GM21737 (cell line): ENCODE results near the gene NKAIN1.

ENCODE experiments used
- ATAC-seq: cut with Tn5 transposase; IDR thresholded peaks from one replicate; pipeline ENCODE4 v1.9.1; 2021; ENCODE audit warnings: mild to moderate bottlenecking, moderate library complexity; ENCODE audit not compliant: unreplicated experiment

Gene NKAIN1

DNA sequence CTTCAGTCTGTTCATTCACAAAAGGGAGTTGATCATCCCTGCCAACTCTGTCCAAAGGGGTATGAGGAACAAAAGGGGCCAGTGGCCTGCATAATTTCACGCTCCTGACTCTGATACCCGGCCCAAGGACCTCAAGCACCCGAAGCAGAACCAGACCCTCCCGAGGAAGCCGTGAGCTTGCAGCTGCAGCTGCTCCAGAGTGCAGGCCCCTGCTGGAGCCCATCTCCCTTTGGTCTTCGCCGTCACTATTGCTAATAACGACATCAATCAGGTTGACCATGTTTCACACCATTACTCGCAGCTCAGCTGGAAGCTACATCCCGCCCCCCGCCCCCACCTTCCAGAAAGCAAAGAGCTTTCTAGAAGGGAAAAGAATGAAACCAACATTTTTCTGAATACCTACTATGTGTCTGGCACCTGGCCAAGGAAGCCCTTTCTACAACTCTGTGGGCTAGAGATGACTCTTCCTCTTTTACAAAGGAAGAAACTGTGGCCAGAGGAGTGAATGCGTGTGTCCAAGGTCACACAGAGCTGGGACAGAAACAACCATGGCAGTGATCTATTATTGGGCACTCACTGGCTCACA, 5.5 kb downstream of the NKAIN1 start:
- no peak for ATAC-seq

- ATAC-seq = no peak
Measured at GRCh38 chr1:31232689-31233088, 7.0 kb downstream of the NKAIN1 start.

GRCh38 chr1:31231802-31232201, 7.9 kb downstream of the NKAIN1 start:
- no peak for ATAC-seq

- ATAC-seq = no peak
Measured at GRCh38 chr1:31230378-31230777, 9.3 kb downstream of the NKAIN1 start.

GRCh38 chr1:31228986-31229385, 10.7 kb downstream of the NKAIN1 start:
- no peak for ATAC-seq

DNA sequence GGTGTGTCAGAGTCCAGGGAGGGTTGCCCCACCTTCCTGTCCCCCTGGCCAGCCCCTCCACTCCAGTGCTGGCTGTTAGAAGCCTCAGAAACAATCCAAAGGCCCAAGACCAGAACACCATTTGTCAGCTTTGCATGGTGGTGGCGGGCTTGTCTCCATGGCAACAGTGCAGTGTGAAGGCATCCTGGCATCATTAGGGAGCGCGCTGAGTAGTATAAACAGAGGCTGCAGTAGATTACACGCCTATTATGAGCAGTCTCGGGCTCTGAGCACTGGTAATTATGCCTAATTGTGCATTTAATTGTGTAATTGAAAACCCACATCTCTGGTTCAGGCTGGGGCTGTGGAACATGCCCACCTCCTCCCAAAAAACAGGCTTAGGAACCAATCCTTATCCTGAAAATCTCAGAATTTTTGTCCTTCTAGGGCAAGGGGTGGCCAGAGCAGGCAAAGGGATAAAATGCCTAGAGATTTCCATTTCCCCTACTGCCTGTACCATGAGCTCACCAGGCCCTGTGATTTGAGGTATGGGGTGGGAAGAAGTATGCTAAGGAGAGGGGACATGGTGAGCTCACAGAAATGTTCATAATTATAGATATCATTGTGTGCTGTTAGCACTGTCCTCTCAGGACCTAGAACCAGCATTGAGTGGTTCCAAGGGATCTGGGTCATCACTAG, 11.7 kb downstream of the NKAIN1 start:
- ATAC-seq = no peak

GRCh38 chr1:31224068-31224467, 15.6 kb downstream of the NKAIN1 start:
- ATAC-seq = no peak

DNA sequence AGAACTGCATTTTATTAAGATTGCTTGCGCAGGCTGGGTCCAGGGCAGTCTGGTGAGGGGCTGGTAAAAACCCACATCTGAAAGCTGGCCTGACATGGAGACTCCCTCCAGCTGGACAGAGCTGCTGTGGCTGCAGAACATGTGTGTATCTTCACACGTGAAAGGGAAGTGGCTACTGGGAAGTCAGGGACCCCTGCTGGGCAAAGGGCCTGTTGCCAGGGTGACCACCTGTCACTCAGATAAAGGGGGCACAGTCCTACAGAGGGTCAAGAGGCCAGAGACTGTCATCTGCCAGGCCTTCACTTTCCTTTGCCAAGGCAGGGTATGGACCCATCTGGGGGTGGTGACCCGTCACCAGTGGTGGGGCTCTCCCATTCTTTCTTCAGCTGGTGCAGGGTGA, 17.5 kb downstream of the NKAIN1 start:
- no peak for ATAC-seq

- ATAC-seq = no peak
Measured at GRCh38 chr1:31221072-31221471, 18.6 kb downstream of the NKAIN1 start.

DNA sequence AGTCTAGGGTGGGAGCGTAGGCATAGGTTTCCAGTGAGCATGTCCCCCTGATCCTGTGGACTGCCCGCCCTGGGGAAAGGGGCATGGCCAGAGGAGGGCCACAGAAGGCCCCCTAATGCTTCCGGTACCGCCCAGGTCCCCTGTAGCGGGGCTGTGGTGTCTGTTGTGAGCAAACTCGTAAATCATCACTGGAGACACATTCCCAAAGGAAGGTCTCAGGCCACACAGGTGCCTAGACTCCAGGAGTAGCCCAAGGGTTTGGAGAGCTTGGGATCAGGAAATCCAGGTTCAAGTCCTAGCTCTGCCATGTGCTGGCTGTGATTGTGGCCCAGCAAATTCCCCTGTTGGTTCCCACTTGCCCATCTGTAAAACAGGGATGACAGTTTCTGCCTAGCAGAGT, 20.2 kb downstream of the NKAIN1 start:
- ATAC-seq = no peak

DNA sequence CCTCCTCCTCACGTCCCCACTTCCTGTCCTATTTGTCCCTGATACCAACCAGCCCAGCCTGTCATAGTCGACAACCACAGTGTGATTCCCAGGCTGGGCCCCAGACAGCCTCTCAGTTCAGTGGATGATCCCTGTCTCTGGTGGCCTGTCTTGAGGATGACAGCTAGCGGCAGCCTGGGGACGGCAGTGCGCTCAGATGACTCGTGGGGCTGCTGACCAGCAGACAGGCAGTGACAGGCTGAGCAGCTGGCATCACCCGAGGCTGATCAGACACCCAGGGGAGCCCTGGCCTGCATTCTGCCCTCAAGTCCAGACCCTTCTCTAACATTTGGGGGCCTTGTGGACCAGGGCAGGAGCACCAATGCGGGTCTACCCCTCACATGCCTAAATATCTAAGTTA, 21.0 kb downstream of the NKAIN1 start:
- no peak for ATAC-seq

GRCh38 chr1:31216016-31216415, 23.7 kb downstream of the NKAIN1 start:
- no peak for ATAC-seq

DNA sequence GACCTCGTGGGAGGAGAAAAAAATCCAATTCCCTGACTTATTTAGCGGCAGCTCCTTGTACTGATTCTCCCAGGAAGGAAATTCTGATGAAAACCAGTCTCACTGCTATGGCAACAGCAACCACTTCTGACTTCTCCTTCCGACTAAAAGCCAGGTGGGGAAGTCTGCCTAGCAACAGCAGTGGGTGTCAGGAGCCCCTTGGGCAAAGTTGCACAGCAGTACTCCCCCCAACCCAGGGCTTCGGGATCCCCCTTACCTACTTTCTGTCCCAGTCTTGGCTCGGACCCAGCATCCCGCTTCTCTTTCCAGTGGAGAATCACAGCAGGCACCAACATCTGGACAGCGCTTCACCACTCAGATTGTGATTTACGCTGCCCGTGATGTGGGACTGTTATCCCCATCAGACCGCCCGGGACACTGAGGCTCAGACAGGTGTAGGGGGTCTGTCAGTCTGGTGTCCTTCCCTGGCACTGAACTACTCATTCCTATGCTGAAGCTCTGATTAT, 24.6 kb downstream of the NKAIN1 start:
- ATAC-seq = no peak

- no peak for ATAC-seq
Measured at GRCh38 chr1:31214316-31215064, 25.2 kb downstream of the NKAIN1 start.

GRCh38 chr1:31208361-31208945, 31.2 kb downstream of the NKAIN1 start:
- no peak for ATAC-seq

DNA sequence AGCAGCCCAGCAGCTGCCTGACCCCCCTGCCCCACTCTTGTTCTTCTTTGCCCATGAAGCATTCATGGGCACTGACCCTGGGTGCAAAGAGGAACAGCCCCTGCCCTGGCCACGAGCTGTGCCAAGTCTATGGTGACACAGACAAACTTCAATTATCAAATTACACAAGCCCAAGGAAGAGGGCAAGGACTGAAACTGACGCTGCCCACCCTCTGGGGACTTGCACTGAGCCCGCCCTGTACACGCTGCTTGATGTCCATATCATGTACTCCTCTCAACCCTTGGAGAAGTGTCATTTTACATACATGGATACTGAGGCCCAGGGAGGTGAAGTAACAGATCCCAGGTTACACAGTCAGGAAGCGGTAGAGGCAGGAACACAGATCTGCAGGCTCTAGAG, 32.1 kb downstream of the NKAIN1 start:
- ATAC-seq = no peak

- no peak for ATAC-seq
Measured at GRCh38 chr1:31207046-31207445, 32.6 kb downstream of the NKAIN1 start.

GRCh38 chr1:31203215-31203614, 36.5 kb downstream of the NKAIN1 start:
- ATAC-seq = no peak

GRCh38 chr1:31201931-31202360, 37.7 kb downstream of the NKAIN1 start:
- ATAC-seq = no peak

DNA sequence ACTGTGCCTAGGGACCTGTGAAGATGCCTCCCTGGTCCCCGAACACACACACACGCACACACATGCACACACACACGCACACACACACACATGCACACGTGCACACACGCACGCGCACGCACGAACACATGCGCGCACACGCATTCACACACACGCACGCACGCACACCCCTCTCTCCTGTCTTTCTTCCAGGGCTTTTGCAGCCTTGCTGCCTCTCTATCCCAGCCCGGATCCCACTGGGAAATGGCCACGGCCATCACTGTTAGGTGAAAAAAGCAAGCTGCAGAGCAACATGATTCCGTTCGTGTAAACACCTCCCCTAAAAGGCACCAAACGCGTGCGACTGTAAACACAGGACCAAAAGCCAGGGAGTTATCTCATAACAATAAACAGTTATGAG, 39.7 kb downstream of the NKAIN1 start:
- no peak for ATAC-seq

DNA sequence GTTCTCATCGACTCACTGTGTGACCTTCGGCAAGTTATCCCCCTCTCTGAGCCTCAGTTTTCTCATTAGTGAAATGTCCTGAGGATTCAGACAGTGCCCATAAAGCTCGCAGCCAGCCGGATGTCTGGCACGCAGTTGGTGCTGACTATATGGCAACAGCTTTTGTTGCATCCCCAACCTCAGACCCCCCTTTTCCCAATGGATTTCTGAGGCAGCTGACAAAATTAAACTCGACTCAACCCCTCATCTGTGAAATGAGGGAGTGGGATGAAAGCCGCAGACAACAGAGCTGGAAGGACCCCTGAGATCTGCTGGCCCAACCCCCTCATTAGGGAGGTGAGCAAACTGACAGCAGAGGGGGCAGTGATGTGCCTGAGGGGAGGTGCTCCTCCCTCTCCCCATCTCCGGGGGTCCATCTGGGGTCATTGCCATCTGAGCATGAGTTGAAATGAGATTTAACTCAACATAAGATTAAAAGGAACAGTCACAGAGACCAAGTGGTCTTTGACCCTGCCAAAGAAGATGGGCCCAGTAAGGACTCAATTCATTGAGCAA, 40.4 kb downstream of the NKAIN1 start:
- no peak for ATAC-seq
